Memory B cell (primary cell): Measurements from ENCODE around the gene PTAFR.

Source experiments
- ATAC-seq: fragments of 150-1000 bp; cut with Tn5 transposase; 2 replicates; pipeline ENCODE4 v1.10.0; 2021; ENCODE audit warnings: low read depth, mild to moderate bottlenecking, moderate library complexity
- DNase-seq, 2 donors: peaks; one replicate each; pipeline ENCODE4 v3.0.0; 2022; ENCODE audit warnings: low spot score in 2 of 2
- H3K27ac Mint-ChIP-seq: one replicate; pipeline ENCODE4 v1.8.0; 2022; ENCODE audit warnings: mild to moderate bottlenecking, moderate library complexity, mixed read lengths
- H3K27me3 Mint-ChIP-seq: one replicate; pipeline ENCODE4 v1.8.0; 2022; ENCODE audit warnings: mixed read lengths
- H3K36me3 Mint-ChIP-seq: one replicate; pipeline ENCODE4 v1.8.0; 2022; ENCODE audit warnings: mild to moderate bottlenecking, mixed read lengths
- H3K4me1 Mint-ChIP-seq: one replicate; pipeline ENCODE4 v1.8.0; 2022; ENCODE audit warnings: mixed read lengths
- H3K4me3 Mint-ChIP-seq: one replicate; pipeline ENCODE4 v1.8.0; 2022; ENCODE audit warnings: mild to moderate bottlenecking, moderate library complexity, mixed read lengths
- H3K9me3 Mint-ChIP-seq: one replicate; pipeline ENCODE4 v1.8.0; 2022; ENCODE audit warnings: mixed read lengths

Gene PTAFR

GRCh38 chr1:28109639-28110038 is 66.9 kb downstream of the PTAFR start:
- Mint-ChIP-seq H3K4me3 (no peak overlapping the region), H3K9me3 (no peaks in the 10 kb centered on the region), H3K27me3 (no peaks in the 10 kb centered on the region), H3K27ac (no peak overlapping the region), H3K36me3 (no peaks in the 10 kb centered on the region), H3K4me1 (peaks cover 9% of the 10 kb centered on the region)
- ATAC-seq (no peak), DNase-seq (no peak)

DNA sequence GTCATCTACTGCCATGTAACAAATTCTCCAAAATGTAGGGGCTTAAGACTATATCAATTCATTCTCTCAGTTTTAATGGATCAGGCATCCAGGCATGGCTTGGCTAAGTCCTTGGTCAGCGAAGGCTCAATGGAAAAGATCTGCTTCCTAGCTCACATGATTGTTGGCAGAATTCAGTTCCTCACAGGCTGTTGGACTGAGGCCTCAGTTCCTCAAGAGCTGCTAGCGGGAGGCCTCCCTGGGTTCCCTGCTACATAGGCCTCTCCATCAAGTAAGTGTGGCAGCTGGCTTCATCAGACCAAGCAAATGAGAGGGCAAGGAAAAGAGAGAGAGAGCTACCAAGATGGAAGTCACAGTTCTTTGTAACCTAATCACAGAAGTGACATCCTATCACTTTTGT is 68.5 kb downstream of the PTAFR start:
- DNase-seq, result no peak
- no peak for ATAC-seq
- no peaks in the 10 kb centered on the region for H3K27me3 Mint-ChIP-seq
- no peak overlapping the region for H3K27ac Mint-ChIP-seq
- H3K36me3 Mint-ChIP-seq, result no peaks in the 10 kb centered on the region
- H3K9me3 Mint-ChIP-seq, result no peaks in the 10 kb centered on the region
- H3K4me3 Mint-ChIP-seq, result no peak overlapping the region
- H3K4me1 Mint-ChIP-seq, result peaks cover 9% of the 10 kb centered on the region

DNA sequence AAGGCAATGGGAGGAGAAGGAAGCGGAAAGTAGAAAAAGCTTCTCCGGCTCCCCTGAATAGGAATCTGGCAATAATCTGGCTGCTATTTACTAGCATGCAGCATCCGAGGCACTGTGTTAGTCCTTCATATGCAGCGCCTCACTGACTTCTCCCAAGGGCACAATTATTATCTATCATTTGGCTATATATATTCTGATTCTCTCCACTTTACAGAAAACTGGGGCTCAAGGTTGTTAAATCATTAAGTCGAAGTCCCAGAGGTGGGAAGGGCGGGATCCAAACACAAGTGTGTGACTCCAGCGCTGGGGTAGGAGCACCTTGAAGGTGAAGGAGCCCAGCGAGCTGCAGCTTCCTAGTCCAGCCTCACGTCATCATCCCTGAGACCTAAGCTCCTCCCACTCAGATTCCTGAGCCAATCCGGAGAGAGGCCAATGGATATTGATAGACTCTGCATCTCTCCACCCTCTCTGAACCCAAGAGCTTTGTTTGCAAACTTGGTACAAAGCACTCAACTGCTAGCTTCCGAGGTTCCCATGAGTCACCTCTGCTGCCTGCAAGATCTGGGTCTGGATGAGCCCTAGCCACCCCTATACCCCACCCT is 71.5 kb downstream of the PTAFR start:
- Mint-ChIP-seq H3K27me3 (no peaks in the 10 kb centered on the region), H3K9me3 (no peaks in the 10 kb centered on the region), H3K27ac (no peak overlapping the region), H3K4me1 (peaks cover 2% of the 10 kb centered on the region), H3K36me3 (no peaks in the 10 kb centered on the region), H3K4me3 (no peak overlapping the region)
- ATAC-seq, result no peak
- no peak for DNase-seq

DNA sequence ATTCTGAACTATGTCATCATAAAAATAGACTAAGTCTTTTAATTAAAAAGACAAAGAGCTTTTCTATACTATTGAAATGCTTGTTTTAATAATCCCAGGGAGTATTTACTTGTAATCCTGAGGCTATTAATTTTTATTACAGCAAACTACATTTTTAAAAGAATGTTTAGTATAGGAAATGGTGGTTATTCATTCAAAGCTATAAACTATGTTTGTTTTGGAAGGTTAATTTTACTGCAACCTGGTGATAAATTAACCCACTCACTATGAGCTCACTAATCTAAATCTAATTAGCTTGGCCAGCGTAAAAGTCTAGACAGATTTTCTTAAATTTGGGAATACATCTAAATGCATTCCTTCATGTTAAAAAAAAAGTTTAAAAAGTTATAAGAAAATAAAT is 74.3 kb downstream of the PTAFR start:
- Mint-ChIP-seq H3K4me3 (no peak overlapping the region), H3K36me3 (no peaks in the 10 kb centered on the region), H3K4me1 (no peaks in the 10 kb centered on the region), H3K9me3 (no peaks in the 10 kb centered on the region), H3K27me3 (no peaks in the 10 kb centered on the region), H3K27ac (no peak overlapping the region)
- ATAC-seq (no peak), DNase-seq (no peak)

DNA sequence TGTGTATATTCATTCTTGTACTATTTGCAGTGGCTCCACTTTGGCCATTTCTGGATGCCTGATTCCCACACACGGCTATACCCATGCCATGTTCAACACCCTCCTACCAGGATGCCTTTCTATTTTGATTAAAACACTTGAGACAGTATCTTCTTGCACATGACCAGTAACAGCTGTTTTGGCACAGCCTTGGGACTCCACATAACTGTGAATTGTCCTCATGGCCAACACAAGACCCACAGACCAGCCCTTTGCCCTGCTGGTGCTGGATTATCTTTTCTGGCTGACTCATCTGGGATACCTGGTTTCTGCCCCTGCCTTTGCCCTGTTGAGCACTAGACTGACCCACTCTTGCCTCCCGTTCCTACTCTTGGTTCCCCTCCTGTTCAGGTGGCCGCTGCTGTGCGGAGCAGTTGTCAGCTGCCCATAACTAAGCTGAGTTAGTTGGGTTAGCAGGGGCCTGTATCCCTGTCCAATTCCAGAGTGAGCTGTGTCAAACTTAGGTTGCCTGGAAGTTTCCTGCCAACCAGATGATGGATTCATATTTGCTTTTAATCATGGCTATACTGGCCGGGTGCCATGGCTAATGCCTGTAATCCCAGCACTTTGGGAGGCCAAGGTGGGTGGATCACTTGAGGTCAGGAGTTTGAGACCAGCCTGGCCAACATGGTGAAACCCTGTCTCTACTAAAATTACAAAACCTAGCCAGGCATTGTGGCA is 77.3 kb downstream of the PTAFR start:
- Mint-ChIP-seq H3K36me3 (no peaks in the 10 kb centered on the region), H3K27ac (no peak overlapping the region), H3K4me1 (no peaks in the 10 kb centered on the region), H3K27me3 (no peaks in the 10 kb centered on the region), H3K4me3 (no peak overlapping the region), H3K9me3 (no peaks in the 10 kb centered on the region)
- DNase-seq, result no peak
- no peak for ATAC-seq
